Smooth muscle cell (in vitro differentiated cells): ENCODE results near the gene TPM2. TPM values are rescaled to one million over a fixed set of nuclear protein-coding genes. Genes with fewer than 3 reads are reported as not detected.

ENCODE experiments used
- DNase-seq: peaks from one replicate; lab custom pipeline; 2025; ENCODE audit not compliant: unreplicated experiment; lab: John Stamatoyannopoulos, UW
- H2AFZ ChIP-seq: fragments of 200-600 bp; sonication (generic); 2 replicates; pipeline ENCODE4 v1.6.0; 2016; ENCODE audit warnings: antibody characterized with exemption, low read depth, mild to moderate bottlenecking
- H3F3A ChIP-seq: fragments of 200-600 bp; sonication (generic); 2 replicates; pipeline ENCODE4 v1.6.0; 2017; ENCODE audit warnings: antibody characterized with exemption, low read depth
- H3K27ac ChIP-seq: fragments of 200-600 bp; sonication (generic); 2 replicates; pipeline ENCODE4 v1.5.1; 2016; ENCODE audit warnings: low read depth, mild to moderate bottlenecking
- H3K27me3 ChIP-seq: fragments of 200-600 bp; sonication (generic); 2 replicates; pipeline ENCODE4 v1.6.1; 2016; ENCODE audit warnings: low read depth, mild to moderate bottlenecking
- H3K36me3 ChIP-seq: fragments of 200-600 bp; sonication (generic); 2 replicates; pipeline ENCODE4 v1.5.1; 2016; ENCODE audit warnings: low read depth
- H3K4me1 ChIP-seq: fragments of 200-600 bp; sonication (generic); 2 replicates; pipeline ENCODE4 v1.5.1; 2016; ENCODE audit warnings: low read depth
- H3K4me2 ChIP-seq: fragments of 200-600 bp; sonication (generic); 2 replicates; pipeline ENCODE4 v1.6.0; 2016; ENCODE audit warnings: mild to moderate bottlenecking
- H3K4me3 ChIP-seq: fragments of 200-600 bp; sonication (generic); 2 replicates; pipeline ENCODE4 v1.5.1; 2016; ENCODE audit warnings: mild to moderate bottlenecking
- H3K79me2 ChIP-seq: fragments of 200-600 bp; sonication (generic); 2 replicates; pipeline ENCODE4 v1.6.0; 2016; ENCODE audit warnings: low read depth, mild to moderate bottlenecking
- H3K9ac ChIP-seq: fragments of 200-600 bp; sonication (generic); 2 replicates; pipeline ENCODE4 v1.6.0; 2016; ENCODE audit warnings: low read depth
- H3K9me3 ChIP-seq: fragments of 200-600 bp; sonication (generic); replicated peaks from 2 replicates; pipeline ENCODE4 v1.5.1; 2016; ENCODE audit warnings: low read depth
- H4K20me1 ChIP-seq: fragments of 200-600 bp; sonication (generic); 2 replicates; pipeline ENCODE4 v1.6.0; 2016; ENCODE audit warnings: low read depth
- CTCF ChIP-seq: fragments of 200-600 bp; sonication (generic); IDR thresholded peaks from 2 replicates; pipeline ENCODE4 v1.5.1; 2017; ENCODE audit warnings: borderline replicate concordance, mild to moderate bottlenecking, antibody characterized with exemption; ENCODE audit not compliant: insufficient read depth, poor library complexity, severe bottlenecking
- WGBS: methylation state at CpG from one replicate; pipeline ENCODE4 v1.1.7; 2016; ENCODE audit warnings: low lambda C conversion rate; 5-methylcytosine and 5-hydroxymethylcytosine counted together
- polyA plus RNA-seq: library from polyadenylated mRNA; unstranded; fragments of >200 nt; fragmentation: Nextera tagmentation; extraction: Ambion mirVana; gene quantifications from 2 replicates; pipeline ENCODE4 v1.2.1, GENCODE V29; 2016
- total RNA-seq: library from RNA; depleted of rRNA; stranded (reverse); fragments of >200 nt; gene quantifications from 2 replicates; pipeline ENCODE4 v1.2.3, GENCODE V29; 2014

Gene TPM2
- total and polyA plus RNA-seq, 2 experiments from 2014 or later = 925 to 2,131 TPM

- H3K9ac ChIP-seq = peak within 1 kb of the TSS; percentile 99
- peak; percentile 68 for TF ChIP-seq CTCF
- no peaks in the 10 kb centered on the region for H3F3A ChIP-seq
- H3K27me3 ChIP-seq = no peaks in the 10 kb centered on the region
- 2% methylated on average over 67 of the region's 67 CpGs for WGBS
- peaks cover 7% of the 10 kb centered on the region for H3K4me1 ChIP-seq
- H4K20me1 ChIP-seq = no peaks in the 10 kb centered on the region
- H3K27ac ChIP-seq = peak within 1 kb of the TSS; percentile 98
- peaks cover 5% of the 10 kb centered on the region for H3K79me2 ChIP-seq
- peak within 1 kb of the TSS; percentile 60 for H2AFZ ChIP-seq
- peak; percentile 70 for DNase-seq
- peak within 1 kb of the TSS; percentile 91 for H3K4me2 ChIP-seq
- H3K9me3 ChIP-seq = no peaks in the 10 kb centered on the region
- peak within 1 kb of the TSS; percentile 82 for H3K4me3 ChIP-seq
- H3K36me3 ChIP-seq = no peaks in the 10 kb centered on the region
Measured at GRCh38 chr9:35658137-35658967, 31.4 kb downstream of the TPM2 start, which contains the start of gene CCDC107. Gene CCDC107 (plus strand): TSS chr9:35658292. CDS start chr9:35658380, 88 bp downstream.

- Histone ChIP-seq H3K4me3 (peak within 1 kb of the TSS; percentile 82), H3K27me3 (no peaks in the 10 kb centered on the region), H3K9me3 (no peaks in the 10 kb centered on the region), H2AFZ (peak within 1 kb of the TSS; percentile 60), H3K4me2 (peak within 1 kb of the TSS; percentile 91), H4K20me1 (no peaks in the 10 kb centered on the region), H3K27ac (peak within 1 kb of the TSS; percentile 98), H3F3A (no peaks in the 10 kb centered on the region), H3K4me1 (peaks cover 7% of the 10 kb centered on the region), H3K79me2 (peaks cover 5% of the 10 kb centered on the region), H3K9ac (peak within 1 kb of the TSS; percentile 99), H3K36me3 (no peaks in the 10 kb centered on the region)
- peak; percentile 82 for DNase-seq
- under 1% methylated on average over 42 of the region's 42 CpGs for WGBS
- no peak for TF ChIP-seq CTCF
Measured at GRCh38 chr9:35657546-35658136, 32.1 kb downstream of the TPM2 start, which contains the start of gene RMRP. Gene RMRP (minus strand): TSS chr9:35658019.

GRCh38 chr9:35656831-35657545 is 32.7 kb downstream of the TPM2 start:
- Histone ChIP-seq H3K36me3 (no peaks in the 10 kb centered on the region), H4K20me1 (no peaks in the 10 kb centered on the region), H3K4me3 (peak overlapping the region; percentile 36), H3K9ac (peak overlapping the region; percentile 78), H2AFZ (peak overlapping the region; percentile 33), H3K79me2 (peaks cover 5% of the 10 kb centered on the region), H3K4me2 (peak overlapping the region; percentile 70), H3K27ac (peak overlapping the region; percentile 89), H3K9me3 (no peaks in the 10 kb centered on the region), H3F3A (no peaks in the 10 kb centered on the region), H3K4me1 (peaks cover 7% of the 10 kb centered on the region), H3K27me3 (no peaks in the 10 kb centered on the region)
- 36% methylated on average over 25 of the region's 25 CpGs for WGBS
- DNase-seq = no peak
- TF ChIP-seq CTCF = no peak
